ENCODE results near the gene ALPP.
"Not testable (repeated sequence)": the region's sequence is repeated elsewhere in the genome, so short reads cannot be mapped to it uniquely, and the experiment has no call there.

Gene ALPP

GRCh38 chr2:232363784-232364615 lies 14.6 kb upstream of the ALPP start:
- no peak for DNase-seq (ENCODE audit: low read depth in 2 of 2)

DNA sequence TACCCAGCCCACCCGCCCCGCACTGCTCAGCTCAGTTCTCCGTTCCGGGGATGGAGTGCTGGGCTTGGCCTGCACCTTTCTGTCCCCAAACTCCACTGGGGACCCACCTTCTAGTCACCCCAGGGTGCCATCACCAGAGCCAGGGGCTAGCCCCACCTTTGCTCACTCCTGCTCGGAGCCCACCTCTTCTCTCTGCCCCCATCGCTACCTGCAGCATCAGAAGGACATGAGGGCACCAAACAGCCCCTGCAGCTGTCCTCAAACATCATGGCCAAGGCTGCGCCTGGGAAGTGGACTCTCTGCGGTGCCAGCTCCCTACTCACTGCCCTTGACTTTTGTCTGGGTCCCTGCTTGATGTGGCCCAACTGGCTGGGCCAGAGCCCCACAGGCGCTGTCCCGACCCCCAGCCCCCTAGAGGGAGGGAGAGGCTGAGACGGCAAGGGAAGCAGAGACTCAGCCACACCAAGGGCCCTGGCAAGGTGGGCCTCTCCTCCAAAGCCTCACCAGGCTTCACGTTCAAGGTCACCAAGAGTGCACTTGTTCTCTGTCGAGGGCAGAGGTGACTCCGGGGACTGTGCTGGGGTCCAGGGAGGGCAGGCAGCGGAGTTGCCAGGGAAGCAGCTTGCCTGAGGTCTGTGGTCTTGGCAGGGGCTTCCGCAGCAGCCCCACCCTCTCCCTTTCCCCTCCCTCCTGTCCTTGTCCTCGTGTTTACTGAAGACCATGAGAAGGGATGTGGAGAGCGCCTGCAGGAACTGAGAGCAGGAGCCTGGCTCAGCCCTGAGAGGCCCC lies 13.6 kb upstream of the ALPP start:
- not testable (repeated sequence) for DNase-seq (ENCODE audit: low read depth in 2 of 2)

GRCh38 chr2:232365621-232366321 lies 12.8 kb upstream of the ALPP start:
- no peak for DNase-seq (ENCODE audit: low read depth in 2 of 2)

- DNase-seq (ENCODE audit: low read depth in 2 of 2), result not testable (repeated sequence)
These were observed 12.1 kb upstream of the ALPP start for GRCh38 chr2:232366461-232366860.

GRCh38 chr2:232367016-232367415 lies 11.5 kb upstream of the ALPP start:
- no peak for DNase-seq (ENCODE audit: low read depth in 2 of 2)

GRCh38 chr2:232367591-232368233 lies 10.8 kb upstream of the ALPP start:
- no peak for DNase-seq (ENCODE audit: low read depth in 2 of 2)

DNA sequence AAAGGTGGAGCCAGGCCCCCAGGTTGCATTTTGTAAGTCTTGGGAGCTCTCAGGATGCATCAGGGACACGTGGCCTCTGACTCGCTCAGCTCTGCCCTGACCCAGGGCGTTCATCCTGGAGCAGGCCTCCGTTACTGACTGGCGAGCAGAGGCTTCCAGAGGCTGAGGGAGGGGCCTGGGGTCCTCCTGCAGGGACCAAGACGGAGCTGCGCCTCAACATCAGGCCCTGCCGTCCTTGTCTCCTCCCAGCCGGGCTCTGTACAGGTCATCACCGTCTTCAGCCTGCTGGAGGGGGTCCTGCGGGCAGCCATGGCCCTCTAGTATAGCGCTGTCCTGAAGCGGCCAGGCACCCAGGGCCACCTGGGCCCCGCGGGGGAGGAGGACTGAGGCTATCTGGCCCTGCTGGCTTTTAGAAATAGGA lies 10.2 kb upstream of the ALPP start:
- no peak for DNase-seq (ENCODE audit: low read depth in 2 of 2)

GRCh38 chr2:232369126-232369951 lies 9.2 kb upstream of the ALPP start:
- DNase-seq (ENCODE audit: low read depth in 2 of 2), result no peak

- DNase-seq (ENCODE audit: low read depth in 2 of 2), result not testable (repeated sequence)
These were observed 8.5 kb upstream of the ALPP start for GRCh38 chr2:232370007-232370406.

GRCh38 chr2:232372231-232373208 lies 6.0 kb upstream of the ALPP start:
- no peak for DNase-seq (ENCODE audit: low read depth in 2 of 2)

- DNase-seq (ENCODE audit: low read depth in 2 of 2), result no peak
These were observed 4.2 kb upstream of the ALPP start for GRCh38 chr2:232374356-232374755.

GRCh38 chr2:232375164-232375563 lies 3.4 kb upstream of the ALPP start:
- no peak for DNase-seq (ENCODE audit: low read depth in 2 of 2)

DNA sequence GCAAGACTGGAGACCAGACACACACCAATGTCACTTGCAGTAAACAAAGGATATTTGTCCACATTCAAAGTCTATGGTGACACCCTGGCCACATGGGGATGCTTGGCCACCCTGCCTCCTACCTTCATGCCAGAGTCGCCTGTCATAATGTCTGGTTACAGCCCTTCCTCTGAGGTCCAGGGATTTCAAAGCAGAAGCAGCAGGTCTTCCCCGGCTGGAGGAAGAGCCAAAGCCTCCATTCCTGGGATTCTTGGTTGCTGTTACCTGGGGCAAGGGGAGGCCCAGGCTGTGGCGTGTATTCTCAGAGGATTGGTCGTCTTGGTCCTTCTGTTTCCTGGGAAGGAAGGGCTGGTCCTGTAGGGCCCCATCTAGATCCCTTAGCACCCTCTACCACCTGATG lies 2.3 kb upstream of the ALPP start:
- DNase-seq (ENCODE audit: low read depth in 2 of 2), result no peak

- DNase-seq (ENCODE audit: low read depth in 2 of 2), result no peak
These were observed 1.8 kb upstream of the ALPP start for GRCh38 chr2:232376713-232377112.

- DNase-seq (ENCODE audit: low read depth in 2 of 2), result no peak
These were observed 1.2 kb upstream of the ALPP start for GRCh38 chr2:232377319-232377718.

DNA sequence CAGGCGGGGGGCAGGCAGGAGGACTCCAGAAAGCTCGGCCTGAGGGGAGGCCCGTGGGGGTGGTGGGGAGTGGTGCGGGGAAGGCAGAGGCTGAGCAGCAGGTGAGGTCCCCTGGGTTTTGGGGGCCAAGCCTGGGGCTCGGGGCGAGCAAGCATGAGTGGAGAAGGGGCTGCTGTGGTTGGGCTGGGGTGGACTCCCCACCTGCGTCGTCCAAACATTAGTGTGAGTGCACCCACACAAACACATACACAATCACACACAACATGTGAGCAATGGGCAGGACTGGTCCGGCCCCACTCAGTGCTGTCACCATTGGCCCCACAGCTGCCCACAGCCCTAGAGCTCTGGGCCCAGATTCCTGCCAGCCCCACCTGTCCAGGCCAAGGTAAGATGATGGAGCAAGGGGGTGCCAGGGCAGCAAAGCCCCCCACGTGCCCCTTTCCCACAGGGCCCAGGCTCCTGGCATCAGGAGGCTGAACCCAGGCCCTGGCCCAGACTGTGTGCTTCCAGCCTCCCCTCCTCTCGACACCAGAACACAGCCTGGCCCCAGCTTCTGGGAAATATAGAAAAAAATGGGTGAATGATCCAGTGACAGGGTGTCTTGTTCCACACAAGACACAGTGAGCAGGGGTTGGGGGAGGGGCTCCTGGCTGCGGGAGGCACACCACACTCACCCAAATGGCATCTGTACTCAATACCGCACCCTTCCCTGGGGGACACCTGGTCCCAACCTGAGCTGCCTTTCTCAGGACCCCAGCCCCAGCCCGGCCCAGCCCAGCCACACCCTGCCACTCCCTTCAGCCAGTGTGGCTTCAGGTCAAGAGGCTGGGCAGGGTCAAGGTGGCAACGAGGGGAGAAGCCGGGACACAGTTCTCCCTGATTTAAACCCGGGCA lies 463 bp upstream of the ALPP start:
- DNase-seq (ENCODE audit: low read depth in 2 of 2), result no peak

- not testable (repeated sequence) for DNase-seq (ENCODE audit: low read depth in 2 of 2)
These were observed 1.3 kb downstream of the ALPP start for GRCh38 chr2:232379610-232380590.

All from stimulated activated CD8-positive, alpha-beta memory T cell treated with anti-CD3 and anti-CD28 coated beads, Interleukin-15, amount 100 ng/mL, for 48 hours (primary cell).